ENCODE data around the gene CTBP2. TPM values are rescaled to one million over a fixed set of nuclear protein-coding genes. Genes with fewer than 3 reads are reported as not detected.

The CTBP2 gene
- total RNA-seq, 6 experiments from 2014 or later: 70.6 to 86.9 (median 78.8) TPM

- Mint-ChIP-seq H3K27ac (no peak overlapping the region), H3K27me3 (ENCODE audit: insufficient read depth) (no peaks in the 10 kb centered on the region), H3K4me1 (ENCODE audit: low read depth) (peaks cover 31% of the 10 kb centered on the region), H3K4me3 (no peak overlapping the region), H3K9me3 (peaks cover 4% of the 10 kb centered on the region; the same call in 1 of the 2 replicates), H3K36me3 (ENCODE audit: low read depth) (peaks cover 49% of the 10 kb centered on the region)
- no peak for TF ChIP-seq CTCF (IDR thresholded peaks at IDR 0.05)
- no peak for DNase-seq
These were observed 55.8 kb downstream of the CTBP2 start for GRCh38 chr10:125104559-125104958.

DNA sequence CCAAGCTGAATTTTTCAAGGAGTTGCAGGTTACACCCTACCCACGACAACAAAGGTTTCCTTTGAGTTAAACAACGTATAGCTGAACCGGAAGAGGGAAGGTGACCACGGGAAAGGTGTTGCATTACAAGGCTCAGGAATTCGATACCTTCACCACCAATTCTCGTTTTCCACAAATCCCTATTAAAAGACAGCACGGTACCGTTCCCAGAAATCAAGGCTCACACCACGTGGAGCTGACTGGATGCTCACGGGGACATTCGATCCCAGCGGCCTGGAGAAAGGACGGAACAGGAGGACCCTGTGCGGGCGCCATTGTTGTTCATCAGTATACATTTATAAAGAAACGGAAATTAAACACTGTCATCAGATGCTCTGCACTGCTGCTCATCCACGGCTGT lies 56.4 kb downstream of the CTBP2 start:
- H3K9me3 Mint-ChIP-seq: peaks cover 4% of the 10 kb centered on the region; the same call in 1 of the 2 replicates
- TF ChIP-seq CTCF (IDR thresholded peaks at IDR 0.05): no peak
- H3K27me3 Mint-ChIP-seq (ENCODE audit: insufficient read depth): no peaks in the 10 kb centered on the region
- H3K27ac Mint-ChIP-seq: no peak overlapping the region
- DNase-seq: no peak
- H3K36me3 Mint-ChIP-seq (ENCODE audit: low read depth): peaks cover 44% of the 10 kb centered on the region
- H3K4me3 Mint-ChIP-seq: no peak overlapping the region
- H3K4me1 Mint-ChIP-seq (ENCODE audit: low read depth): peaks cover 31% of the 10 kb centered on the region

DNA sequence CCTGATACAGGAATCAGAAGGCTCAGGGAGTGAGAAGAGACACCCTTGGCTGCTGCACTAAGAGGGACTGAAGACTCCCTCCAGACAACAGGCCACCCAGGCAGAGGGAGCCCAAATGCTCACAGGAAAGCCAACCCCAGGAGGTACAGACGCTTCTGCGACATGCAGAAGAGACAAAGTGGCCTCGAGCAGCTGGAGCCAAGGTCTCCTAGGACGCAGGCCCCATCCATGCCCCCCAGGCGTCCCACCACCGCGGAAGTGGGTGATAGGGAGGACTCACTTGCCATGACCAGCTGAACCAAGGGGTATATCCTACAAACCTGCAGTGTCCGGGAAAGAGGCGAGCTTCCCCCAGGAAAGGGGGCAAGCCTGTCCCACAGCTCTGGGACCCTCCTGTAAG lies 56.9 kb downstream of the CTBP2 start:
- Mint-ChIP-seq H3K27me3 (ENCODE audit: insufficient read depth) (no peaks in the 10 kb centered on the region; the same call in 1 of the 2 replicates), H3K36me3 (ENCODE audit: low read depth) (peaks cover 39% of the 10 kb centered on the region), H3K4me1 (ENCODE audit: low read depth) (peaks cover 31% of the 10 kb centered on the region), H3K9me3 (peaks cover 4% of the 10 kb centered on the region; the same call in 1 of the 2 replicates), H3K4me3 (no peak overlapping the region), H3K27ac (peak overlapping the region; percentile 29; the same call in 1 of the 2 replicates)
- no peak for DNase-seq
- no peak for TF ChIP-seq CTCF (IDR thresholded peaks at IDR 0.05)

GRCh38 chr10:125102821-125103220 lies 57.5 kb downstream of the CTBP2 start:
- peak overlapping the region; percentile 77 for H3K27ac Mint-ChIP-seq
- peaks cover 29% of the 10 kb centered on the region for H3K4me1 Mint-ChIP-seq (ENCODE audit: low read depth)
- peaks cover 33% of the 10 kb centered on the region for H3K36me3 Mint-ChIP-seq (ENCODE audit: low read depth)

GRCh38 chr10:125102246-125102645 lies 58.1 kb downstream of the CTBP2 start:
- H3K4me1 Mint-ChIP-seq (ENCODE audit: low read depth): peaks cover 27% of the 10 kb centered on the region
- peak overlapping the region; percentile 77 for H3K27ac Mint-ChIP-seq
- H3K27me3 Mint-ChIP-seq (ENCODE audit: insufficient read depth): no peaks in the 10 kb centered on the region; the same call in 1 of the 2 replicates
- no peak for TF ChIP-seq CTCF (IDR thresholded peaks at IDR 0.05)
- H3K4me3 Mint-ChIP-seq: peak overlapping the region; percentile 28; the same call in 1 of the 2 replicates
- H3K9me3 Mint-ChIP-seq: no peaks in the 10 kb centered on the region
- peaks cover 27% of the 10 kb centered on the region for H3K36me3 Mint-ChIP-seq (ENCODE audit: low read depth)
- DNase-seq: peak; percentile 48

More at GRCh38 chr10:125102821-125103220, 57.5 kb downstream of the CTBP2 start:
- Mint-ChIP-seq H3K27me3 (ENCODE audit: insufficient read depth) (no peaks in the 10 kb centered on the region; the same call in 1 of the 2 replicates), H3K9me3 (peaks cover 2% of the 10 kb centered on the region; the same call in 1 of the 2 replicates), H3K4me3 (no peak overlapping the region; the same call in 1 of the 2 replicates)
- TF ChIP-seq CTCF (IDR thresholded peaks at IDR 0.05): no peak
- no peak for DNase-seq
